ENCODE measurements around the gene HOXB4. TPM values are rescaled to one million over a fixed set of nuclear protein-coding genes. Genes with fewer than 3 reads are reported as not detected.

HOXB4 gene
- total and polyA plus RNA-seq, 2 of the 4 experiments (the other 2 are of a cell fraction), result 2.0 to 8.5 TPM

DNA sequence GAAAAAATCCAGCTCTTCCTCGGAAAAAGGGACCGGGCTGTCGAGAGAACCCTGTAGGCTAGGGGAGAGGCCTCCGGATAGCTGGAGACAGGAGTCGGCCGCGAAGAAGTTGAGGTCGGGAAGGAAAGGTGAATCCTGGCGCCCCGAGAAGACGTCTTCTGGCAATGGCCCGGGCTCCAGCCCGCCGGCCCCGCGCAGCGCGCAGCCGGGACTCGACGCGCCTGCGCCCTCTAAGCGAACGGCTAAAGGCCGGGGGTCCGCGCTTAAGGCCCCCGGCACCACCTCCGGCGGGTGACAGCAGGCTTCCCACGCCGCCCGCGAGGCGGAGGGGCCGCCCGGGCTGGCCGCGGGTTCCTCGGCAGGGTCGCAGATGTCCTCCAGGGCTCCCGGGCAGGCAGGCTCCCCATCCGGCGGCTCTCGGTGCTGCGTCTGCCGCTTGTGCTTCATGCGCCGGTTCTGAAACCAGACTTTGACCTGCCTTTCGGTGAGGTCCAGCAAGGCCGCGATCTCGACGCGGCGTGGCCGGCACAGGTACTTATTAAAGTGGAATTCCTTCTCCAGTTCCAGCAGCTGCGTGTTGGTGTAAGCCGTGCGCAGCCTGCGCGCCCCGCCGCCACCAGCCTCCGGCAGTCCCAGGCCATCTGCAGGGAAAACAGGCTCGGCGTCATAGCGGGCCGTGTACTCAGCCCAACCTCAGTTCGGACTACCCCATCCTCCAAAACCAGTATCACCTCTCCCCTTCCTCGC, 34.9 kb downstream of the HOXB4 start:
- peak overlapping the region; percentile 100 for H3K9ac ChIP-seq (ENCODE audit: low read depth, low read length)
- ChIA-PET POLR2A (ENCODE audit: unreplicated experiment) (interaction anchor here (0.5 to 1.7 kb wide), 4 partner anchors 17 to 60 kb away, joined by 3 to 10 read pairs (median 4); no protein-coding TSS in a partner anchor), CTCF (no interaction called here)
- peak overlapping the region; percentile 63 for H2AFZ ChIP-seq (replicated peaks; ENCODE audit: low read length, poor library complexity)
- H3K4me2 ChIP-seq (ENCODE audit: low read depth, low read length), result peak overlapping the region; percentile 66
- H3K56ac ChIP-seq (ENCODE audit: extremely low read depth, insufficient read depth, low read length), result peak overlapping the region; percentile 91
- in situ Hi-C loops (cut with MboI; ENCODE audit: low sequenced_read_pairs) (loop anchor here (10.0 kb wide), 1 partner anchor 188 kb away; no protein-coding TSS in a partner anchor), dilution Hi-C loops (cut with HindIII; ENCODE audit: low sequenced_read_pairs, unreplicated experiment) (no loop called here), intact Hi-C loops (cut with micrococcal nuclease) (no loop called here)
- H3K79me1 ChIP-seq (ENCODE audit: low read depth in 1 of 2, low read length in 2 of 2), result peaks cover 4 to 43% of the 10 kb centered on the region in 2 experiments; a peak in 2 of 4 replicates
- no peaks in the 10 kb centered on the region for H4K20me1 ChIP-seq (ENCODE audit: insufficient read depth, low read length)
- peak overlapping the region; percentile 96 for H2BK5ac ChIP-seq (ENCODE audit: low read depth, low read length, poor library complexity, severe bottlenecking)
- peak overlapping the region; percentile 86 for H2AK9ac ChIP-seq (replicated peaks; ENCODE audit: low read depth, low read length, poor library complexity)
- H3K27ac ChIP-seq (ENCODE audit: insufficient read depth, low read length), result peak overlapping the region; percentile 99
- TSS peak; percentile 80 for BruUV-seq (replicated peaks)
- ATAC-seq (ENCODE audit: low read depth) (peak; percentile 0; the same call in 1 of the 2 replicates), DNase-seq (peak; percentile 67)
- H3K4me1 ChIP-seq (ENCODE audit: control insufficient read depth, insufficient read depth, low read length), result peaks cover 32% of the 10 kb centered on the region
- no peaks in the 10 kb centered on the region for H3K9me3 ChIP-seq (ENCODE audit: control insufficient read depth, insufficient read depth, low read length)
- H3K23ac ChIP-seq (ENCODE audit: low read depth, low read length), result peak overlapping the region; percentile 95
- peak overlapping the region; percentile 80 for H4K91ac ChIP-seq (ENCODE audit: insufficient read depth, low read depth, low read length)
- TF ChIP-seq RCOR1 (IDR thresholded peaks at IDR 0.05; ENCODE audit: insufficient replicate concordance, low read length) (no peak), POLR2A (IDR thresholded peaks at IDR 0.05; ENCODE audit: low read depth, low read length) (no peak; the same call in 1 of the 2 replicates), MAFK (IDR thresholded peaks at IDR 0.05; ENCODE audit: low read depth, low read length) (no peak), NFE2L2 (IDR thresholded peaks at IDR 0.05; ENCODE audit: low read depth, low read length) (no peak)
- peaks cover 10% of the 10 kb centered on the region for H3K9me1 ChIP-seq (ENCODE audit: insufficient read depth, low read length)
- peaks cover 20% of the 10 kb centered on the region for H3K36me3 ChIP-seq (ENCODE audit: control insufficient read depth, insufficient read depth, low read length)
- H2AK5ac ChIP-seq (ENCODE audit: low read depth, low read length), result peak overlapping the region; percentile 73
- no peak overlapping the region; the same call in 1 of the 2 replicates for H2BK20ac ChIP-seq (ENCODE audit: low read depth, low read length)
- peak overlapping the region; percentile 89 for H3K4ac ChIP-seq (ENCODE audit: low read depth, low read length)
- H3K4me3 ChIP-seq (ENCODE audit: insufficient read depth, low read depth, low read length), result peak overlapping the region; percentile 96
- peak overlapping the region; percentile 41 for H4K5ac ChIP-seq (ENCODE audit: low read depth, low read length)
- peak overlapping the region; percentile 62 to 79; a peak in 2 of 4 replicates for H4K8ac ChIP-seq (ENCODE audit: low read depth in 2 of 2, low read length in 2 of 2)
- peak overlapping the region; percentile 70 for H3K18ac ChIP-seq (ENCODE audit: low read depth, low read length)
- no peak overlapping the region for H2BK15ac ChIP-seq (ENCODE audit: low read depth, low read length)
- peak overlapping the region; percentile 88 for H3K14ac ChIP-seq (replicated peaks; ENCODE audit: low read depth, low read length)
- H2BK120ac ChIP-seq (ENCODE audit: low read depth, low read length), result peak overlapping the region; percentile 68
- no peaks in the 10 kb centered on the region for H3K27me3 ChIP-seq (ENCODE audit: control insufficient read depth, insufficient read depth, low read length)
- WGBS, 2 experiments (ENCODE audit: extremely low coverage in 2 of 2, insufficient read length in 1 of 2), result 0% methylated on average over 26 of the region's 72 CpGs; no CpG with 5 or more reads in 1 of the 2 experiments
